IPS-11a (cell line): Measurements from ENCODE around the gene CR1.
"Not testable (repeated sequence)": the region's sequence is repeated elsewhere in the genome, so short reads cannot be mapped to it uniquely, and the experiment has no call there.

Experiments
- H3K4me3 ChIP-seq: one replicate; pipeline ENCODE4 v1.5.1; 2013; ENCODE audit warnings: low read depth, low read length, control low read depth

The CR1 gene

GRCh38 chr1:207495801-207496792, at the start of gene CR1:
CR1 (plus strand) TSS chr1:207496157; CDS start chr1:207496268, 111 bp downstream.
- H3K4me3 ChIP-seq: peak within 1 kb of the TSS; percentile 31

- H3K4me3 ChIP-seq: no peak overlapping the region
Measured at GRCh38 chr1:207453710-207454045, 42.3 kb upstream of the CR1 start.

DNA sequence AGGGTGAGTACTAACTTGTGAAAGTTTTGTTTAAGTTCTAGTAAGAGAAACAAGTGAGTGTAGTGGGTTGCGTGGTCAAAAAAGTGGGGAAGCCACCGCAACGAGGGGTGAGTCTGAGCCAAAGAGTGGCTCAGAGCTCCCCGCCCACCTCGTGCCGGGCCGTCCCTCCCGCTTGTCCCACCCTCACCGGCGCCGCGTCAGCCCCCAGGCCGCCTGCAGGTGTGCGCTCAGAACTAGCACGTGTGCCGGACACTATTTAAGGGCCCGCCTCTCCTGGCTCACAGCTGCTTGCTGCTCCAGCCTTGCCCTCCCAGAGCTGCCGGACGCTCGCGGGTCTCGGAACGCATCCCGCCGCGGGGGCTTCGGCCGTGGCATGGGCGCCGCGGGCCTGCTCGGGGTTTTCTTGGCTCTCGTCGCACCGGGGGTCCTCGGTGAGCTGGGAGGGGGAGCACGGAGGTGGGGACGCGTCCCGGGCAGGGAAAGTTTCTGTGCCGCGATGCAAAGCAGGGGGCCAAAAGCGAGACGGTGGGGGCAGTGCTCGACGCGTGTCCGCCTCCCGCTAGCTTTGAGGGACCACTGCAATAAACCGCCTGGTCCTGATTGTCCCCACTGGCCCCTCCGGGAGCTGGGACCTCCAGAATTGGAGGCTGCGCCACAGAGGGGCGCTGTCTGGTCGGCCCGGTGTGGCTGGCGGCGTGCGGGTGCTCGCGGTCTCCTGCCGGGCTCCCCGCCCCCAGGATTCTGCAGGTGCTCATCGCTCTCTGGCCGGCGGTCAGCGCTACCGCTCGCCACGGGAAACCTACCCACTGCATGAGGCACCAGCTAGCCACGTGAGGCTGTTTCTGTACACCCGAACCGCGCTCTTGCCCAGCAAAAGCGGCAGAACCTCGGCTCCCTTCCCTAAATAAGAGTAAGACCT, 41.7 kb upstream of the CR1 start, which contains the start of gene CR2:
Gene CR2 (plus strand): TSS at position 283 of the 919 bp plus-strand sequence. CDS start 91 bp downstream, at position 374.
- H3K4me3 ChIP-seq: peak within 1 kb of the TSS; percentile 59

DNA sequence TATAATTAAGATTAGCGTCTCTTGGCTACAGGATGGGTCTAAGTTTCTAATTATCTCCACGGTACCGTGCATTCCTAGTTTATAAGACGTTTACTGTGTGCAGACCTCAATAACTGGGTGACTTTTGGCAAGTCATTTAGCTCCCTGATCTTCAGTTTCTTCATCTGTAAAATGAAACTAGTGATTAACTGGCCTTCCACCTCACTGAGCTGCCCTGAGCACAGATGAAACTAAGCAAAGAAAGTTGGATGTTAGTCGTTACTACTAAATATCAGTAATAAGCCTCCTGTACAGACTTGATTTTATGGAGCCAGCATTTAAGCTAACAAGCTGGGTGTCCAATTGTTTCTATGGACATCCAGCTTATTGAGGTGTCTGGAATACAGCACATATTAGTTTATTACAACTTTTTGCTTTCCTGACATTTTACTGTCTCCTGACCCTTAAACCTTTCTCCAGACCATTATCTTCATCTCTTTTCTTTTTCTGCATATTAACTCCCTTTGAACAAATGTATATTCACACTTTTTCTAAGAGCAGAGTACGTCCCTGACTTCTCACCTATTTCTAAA, 40.7 kb upstream of the CR1 start:
- H3K4me3 ChIP-seq: no peak overlapping the region

DNA sequence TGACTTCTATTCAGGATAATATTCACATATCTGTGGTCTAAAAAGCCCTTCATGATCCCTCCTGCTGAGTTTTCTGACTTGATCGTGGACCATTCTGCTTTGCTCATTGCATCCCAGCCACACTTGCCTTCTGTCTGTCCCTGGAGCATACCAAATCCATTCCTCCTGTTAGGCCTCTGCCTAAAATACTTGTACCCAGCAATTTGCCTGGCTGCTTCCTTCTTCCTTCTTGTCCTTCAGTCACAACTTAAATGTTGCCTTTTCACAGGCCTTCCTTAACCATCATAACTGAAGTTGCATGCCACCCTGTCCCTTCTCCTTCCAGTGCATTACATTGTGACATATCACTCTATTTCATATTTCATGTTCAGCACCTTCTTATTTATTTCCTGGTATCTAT, 37.5 kb upstream of the CR1 start:
- H3K4me3 ChIP-seq: no peak overlapping the region

- no peak overlapping the region for H3K4me3 ChIP-seq
Measured at GRCh38 chr1:207459008-207459407, 36.9 kb upstream of the CR1 start.

GRCh38 chr1:207461649-207462048, 34.3 kb upstream of the CR1 start:
- H3K4me3 ChIP-seq: no peak overlapping the region

GRCh38 chr1:207462535-207462934, 33.4 kb upstream of the CR1 start:
- no peak overlapping the region for H3K4me3 ChIP-seq

GRCh38 chr1:207463021-207463420, 32.9 kb upstream of the CR1 start:
- H3K4me3 ChIP-seq: no peak overlapping the region

GRCh38 chr1:207463571-207463970, 32.4 kb upstream of the CR1 start:
- no peak overlapping the region for H3K4me3 ChIP-seq

DNA sequence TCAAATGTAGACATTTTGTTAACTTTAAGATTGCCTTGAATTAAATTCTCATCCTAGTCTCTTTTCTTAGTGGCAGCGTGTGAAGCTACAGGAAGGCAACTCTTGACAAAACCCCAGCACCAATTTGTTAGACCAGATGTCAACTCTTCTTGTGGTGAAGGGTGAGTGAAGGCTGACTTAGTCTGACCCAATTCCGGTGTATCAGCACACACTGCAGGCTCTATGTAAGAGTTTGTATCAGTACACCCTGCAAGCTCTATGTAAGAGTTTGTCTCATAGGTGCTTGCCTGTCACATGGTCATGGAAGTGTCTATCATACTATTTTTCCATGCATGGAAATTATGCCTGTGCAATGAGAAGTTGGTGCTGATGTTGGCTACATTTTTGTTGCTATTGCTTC, 25.0 kb upstream of the CR1 start:
- H3K4me3 ChIP-seq: no peak overlapping the region

DNA sequence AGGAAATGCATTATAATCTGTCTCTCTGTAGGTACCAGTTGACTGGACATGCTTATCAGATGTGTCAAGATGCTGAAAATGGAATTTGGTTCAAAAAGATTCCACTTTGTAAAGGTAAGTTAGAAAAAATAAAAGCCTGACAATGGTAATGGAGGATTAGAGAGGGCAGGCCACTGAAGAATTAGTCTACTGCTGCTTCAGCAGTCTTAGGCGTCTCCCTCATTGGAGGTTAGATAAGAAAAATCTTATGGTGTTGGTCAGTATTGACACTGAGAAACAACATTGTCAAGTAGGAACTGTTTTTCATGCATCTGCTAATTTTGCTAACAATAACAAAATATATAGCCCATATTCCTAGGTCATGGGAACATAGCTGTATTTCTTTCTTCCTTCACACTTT, 21.7 kb upstream of the CR1 start:
- no peak overlapping the region for H3K4me3 ChIP-seq

- no peak overlapping the region for H3K4me3 ChIP-seq
Measured at GRCh38 chr1:207486198-207486597, 9.8 kb upstream of the CR1 start.

GRCh38 chr1:207487636-207488035, 8.3 kb upstream of the CR1 start:
- no peak overlapping the region for H3K4me3 ChIP-seq

GRCh38 chr1:207493212-207493611, 2.7 kb upstream of the CR1 start:
- no peak overlapping the region for H3K4me3 ChIP-seq

DNA sequence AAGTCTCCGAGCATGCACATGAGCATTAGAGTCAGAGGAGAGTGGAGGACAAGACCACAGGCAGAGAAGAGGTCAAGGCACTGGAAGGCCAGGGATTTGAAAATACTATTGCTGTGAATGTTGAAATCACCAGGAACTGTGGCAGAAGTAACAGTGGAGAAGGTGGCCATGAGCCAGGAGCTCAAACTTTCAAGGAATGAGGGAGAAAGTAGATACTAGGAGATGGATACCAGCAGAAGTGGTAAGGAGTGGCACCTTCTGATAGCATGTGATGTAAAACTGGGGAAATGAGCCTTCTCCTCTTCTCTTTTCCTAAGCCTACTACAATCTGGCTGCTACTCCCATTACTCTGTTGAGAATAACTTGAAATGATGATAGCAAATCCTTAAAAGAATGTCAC, 1.8 kb upstream of the CR1 start:
- no peak overlapping the region for H3K4me3 ChIP-seq

DNA sequence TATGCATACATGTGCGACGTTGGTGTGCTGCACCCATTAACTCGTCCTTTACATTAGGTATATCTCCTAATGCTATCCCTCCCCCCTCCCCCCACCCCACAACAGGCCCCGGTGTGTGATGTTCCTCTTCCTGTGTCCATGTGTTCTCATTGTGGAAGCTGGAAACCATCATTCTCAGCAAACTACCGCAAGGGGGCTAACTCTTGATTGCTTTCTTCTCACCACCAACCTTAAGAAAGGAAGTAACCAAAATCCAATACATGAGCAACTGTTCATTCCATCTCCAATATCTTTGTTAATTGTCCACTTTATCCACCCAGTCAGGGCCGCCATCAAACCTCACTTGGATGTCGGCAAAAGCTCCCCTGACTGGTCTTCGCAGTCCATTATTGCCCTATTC, 676 bp upstream of the CR1 start:
- H3K4me3 ChIP-seq: not testable (repeated sequence)

DNA sequence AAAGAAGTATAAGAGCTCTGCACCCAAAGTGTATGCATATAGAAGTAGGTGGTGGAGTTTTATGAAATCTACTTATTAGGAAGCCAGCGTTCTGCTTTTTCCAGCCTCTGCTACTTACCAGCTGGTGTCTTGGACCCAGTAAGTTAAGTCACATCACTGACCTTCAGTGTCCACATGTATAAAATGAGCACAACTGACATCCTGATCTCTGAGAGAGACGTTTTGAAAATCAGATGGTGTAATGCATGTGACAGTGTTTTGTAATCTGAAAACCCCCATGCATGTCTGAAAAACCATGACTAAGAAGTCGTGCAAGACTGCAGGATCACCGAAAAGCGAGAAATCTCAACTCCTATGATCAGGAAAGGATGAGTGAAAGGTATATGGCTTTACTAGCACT, 2.0 kb downstream of the CR1 start:
- H3K4me3 ChIP-seq: no peak overlapping the region

- H3K4me3 ChIP-seq: no peak overlapping the region
Measured at GRCh38 chr1:207499573-207499972, 3.6 kb downstream of the CR1 start.

DNA sequence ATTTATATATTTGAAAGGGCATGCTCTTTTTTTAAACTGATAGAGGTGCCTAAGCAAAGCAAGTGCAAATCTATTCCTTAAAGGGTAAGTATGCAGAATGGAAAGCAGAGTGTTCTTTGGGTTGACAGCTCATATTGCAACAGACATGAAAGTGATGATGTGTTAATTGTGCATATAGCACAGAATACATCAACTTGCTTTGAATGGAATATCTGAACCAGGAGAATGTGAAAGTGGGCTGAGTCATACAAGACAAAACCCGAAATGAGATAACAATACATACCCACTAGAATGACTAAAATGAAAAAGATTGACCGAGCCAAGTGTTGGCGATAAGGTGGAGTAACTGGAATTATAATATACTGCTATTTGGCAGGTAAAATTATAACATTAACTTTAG, 4.3 kb downstream of the CR1 start:
- H3K4me3 ChIP-seq: no peak overlapping the region

DNA sequence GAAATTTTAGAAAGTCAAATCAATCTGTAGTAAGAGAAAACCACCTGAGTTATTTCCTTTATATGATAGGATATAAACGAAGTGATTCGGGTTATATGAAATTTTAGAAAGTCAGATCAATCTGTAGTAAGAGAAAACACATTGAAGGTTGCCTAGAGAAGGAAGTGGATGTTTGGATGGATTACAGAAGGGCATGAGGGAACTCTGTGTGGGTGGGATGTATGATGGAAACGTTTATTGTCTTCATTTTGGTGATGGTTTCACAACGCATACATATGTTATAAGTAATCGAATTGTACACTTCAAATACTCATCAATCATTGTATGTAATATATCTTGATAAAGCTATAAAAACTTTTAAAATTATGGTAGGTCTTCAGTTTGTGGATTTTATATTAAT, 5.1 kb downstream of the CR1 start:
- H3K4me3 ChIP-seq: no peak overlapping the region
